ENCODE data around the gene TSR1. TPM values are rescaled to one million over a fixed set of nuclear protein-coding genes. Genes with fewer than 3 reads are reported as not detected.

The TSR1 gene
- total RNA-seq = 97.9 and 99.3 TPM in 2 replicates

DNA sequence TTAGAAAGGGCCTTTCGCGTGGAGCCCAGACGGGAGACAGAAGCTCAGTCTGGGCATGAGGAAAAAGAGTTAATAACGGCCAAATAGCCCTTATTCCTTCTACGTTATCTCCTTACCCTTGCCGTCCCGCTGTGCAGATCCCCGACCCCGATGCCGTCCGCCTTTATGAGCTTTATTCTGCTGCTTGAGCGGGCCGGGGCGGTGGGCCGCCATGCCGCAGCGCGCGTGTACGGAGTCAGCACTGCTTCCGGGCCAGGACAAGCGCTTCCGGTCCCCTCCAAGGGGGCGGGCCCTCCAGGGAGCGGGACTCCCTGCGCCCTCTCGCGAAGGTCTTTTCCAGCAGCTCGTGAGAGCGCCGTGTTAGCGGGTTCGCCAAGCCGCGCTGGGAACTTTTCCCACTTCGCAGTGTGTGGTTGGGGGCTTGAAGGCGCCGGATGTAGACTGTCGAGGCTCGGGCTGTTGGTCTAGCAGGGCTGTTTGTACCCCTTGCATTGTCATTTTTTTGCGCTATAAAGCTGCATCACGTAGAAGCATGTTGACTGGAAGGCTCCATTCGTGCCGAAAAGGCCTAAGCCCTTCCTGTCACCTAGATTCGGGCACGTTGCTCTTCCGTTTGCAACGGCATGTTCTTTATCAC is at the start of gene TSR1:
Gene TSR1, minus strand, starts transcription at position 243 of the 637 bp plus-strand sequence. Its CDS starts 30 bp downstream, at position 213.
- peak; percentile 98 for DNase-seq
- Mint-ChIP-seq H3K4me3 (no peak within 1 kb of the TSS), H3K4me1 (peaks cover 14% of the 10 kb centered on the region), H3K36me3 (ENCODE audit: low read depth) (no peaks in the 10 kb centered on the region), H3K27ac (peak within 1 kb of the TSS; percentile 96), H3K9me3 (no peaks in the 10 kb centered on the region), H3K27me3 (no peaks in the 10 kb centered on the region)
- intact Hi-C loops (cut with micrococcal nuclease) = loop anchor here (1.0 to 2.0 kb wide), 6 partner anchors 17 to 282 kb away; partner anchors contain the start of genes HIC1, METTL16 and MNT

DNA sequence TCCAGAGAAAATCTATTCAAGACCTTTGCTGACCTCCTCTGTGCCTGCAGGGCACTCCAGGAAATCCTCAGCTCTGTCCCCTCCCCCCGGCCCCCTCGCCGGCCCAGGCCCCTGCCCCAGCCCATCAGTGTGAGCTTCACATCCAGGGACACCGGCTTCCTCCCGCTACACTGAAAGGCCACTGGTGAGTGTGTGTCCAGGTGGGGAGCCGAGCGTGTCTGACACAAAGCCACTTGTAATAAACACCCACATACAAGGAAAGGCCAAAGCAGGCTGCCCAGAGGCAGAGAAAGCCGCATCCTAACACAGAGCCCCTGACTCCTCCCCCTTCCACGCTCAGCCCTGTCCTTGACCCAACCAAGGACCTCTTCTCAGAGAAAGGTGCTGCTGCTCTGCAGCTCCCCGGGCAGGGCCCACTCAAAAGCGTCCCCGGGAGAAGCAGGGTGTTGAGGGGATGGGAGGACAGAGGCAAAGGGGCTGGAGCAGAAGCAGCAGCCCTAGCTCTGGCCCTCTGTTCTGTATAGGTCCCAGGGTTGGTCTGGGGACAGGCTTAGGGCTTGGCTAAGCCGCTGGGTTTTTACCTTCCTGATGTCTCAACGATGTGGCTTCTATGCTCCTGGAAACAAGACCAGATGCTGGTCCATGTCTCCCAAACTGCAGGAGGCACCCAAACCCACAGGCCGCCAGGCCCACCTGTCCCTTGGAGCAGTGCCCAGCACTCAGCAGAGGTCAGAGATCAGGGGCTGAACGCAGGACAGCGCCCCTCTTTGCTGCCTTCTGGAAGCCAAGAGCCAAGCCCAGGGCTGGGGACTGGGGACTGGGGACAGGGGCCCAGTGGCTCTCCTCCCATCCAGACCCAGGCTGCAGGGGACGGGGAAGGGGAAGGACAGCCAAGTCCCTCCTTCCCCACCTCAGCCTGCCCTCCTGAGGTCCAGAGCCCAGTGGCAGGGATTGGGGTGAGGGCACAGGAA is 49.3 kb upstream of the TSR1 start:
- no peaks in the 10 kb centered on the region for H3K27me3 Mint-ChIP-seq
- peaks cover 18% of the 10 kb centered on the region for H3K36me3 Mint-ChIP-seq (ENCODE audit: low read depth)
- H3K9me3 Mint-ChIP-seq = no peaks in the 10 kb centered on the region
- H3K4me1 Mint-ChIP-seq = peaks cover 16% of the 10 kb centered on the region
- H3K27ac Mint-ChIP-seq = no peak overlapping the region
- intact Hi-C loops (cut with micrococcal nuclease) = no loop called here
- H3K4me3 Mint-ChIP-seq = no peak overlapping the region
- DNase-seq = no peak

DNA sequence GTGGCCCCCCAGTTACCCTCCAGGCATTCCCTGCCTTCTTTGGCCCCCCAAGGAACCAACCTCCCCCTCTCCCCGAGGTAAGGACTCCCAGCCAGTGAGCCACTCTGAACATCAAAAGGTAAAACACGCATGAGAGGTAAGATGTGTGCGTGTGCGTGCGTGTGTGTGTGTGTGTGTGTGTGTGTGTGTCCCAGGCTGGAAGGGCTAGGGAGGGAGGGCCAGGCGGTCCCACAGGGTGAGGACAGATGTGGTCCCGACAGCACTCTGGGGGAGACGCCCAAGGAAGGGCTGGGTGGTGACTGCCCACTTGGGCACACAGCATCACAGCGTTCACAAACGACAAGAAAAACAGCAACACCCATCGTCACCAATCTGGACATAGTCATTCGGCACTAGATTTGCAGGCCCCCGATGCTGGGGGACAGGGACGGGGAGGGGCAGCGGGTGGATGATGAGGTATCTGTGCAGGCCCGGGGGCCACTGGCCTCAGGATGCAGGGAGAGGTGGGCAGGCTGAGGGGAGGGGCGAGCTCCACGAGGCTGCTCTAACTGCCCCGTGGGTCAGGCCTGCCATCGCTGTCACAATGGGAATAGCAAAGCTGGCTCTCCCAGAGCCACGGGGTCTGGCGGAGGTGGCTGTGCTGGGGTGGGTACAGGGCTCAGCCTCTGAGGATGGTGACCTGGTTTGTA is 48.3 kb upstream of the TSR1 start:
- no peaks in the 10 kb centered on the region for H3K27me3 Mint-ChIP-seq
- H3K27ac Mint-ChIP-seq = no peak overlapping the region
- peaks cover 13% of the 10 kb centered on the region for H3K4me1 Mint-ChIP-seq
- no peak for DNase-seq
- peaks cover 17% of the 10 kb centered on the region for H3K36me3 Mint-ChIP-seq (ENCODE audit: low read depth)
- no peak overlapping the region for H3K4me3 Mint-ChIP-seq
- H3K9me3 Mint-ChIP-seq = no peaks in the 10 kb centered on the region
- intact Hi-C loops (cut with micrococcal nuclease) = no loop called here

DNA sequence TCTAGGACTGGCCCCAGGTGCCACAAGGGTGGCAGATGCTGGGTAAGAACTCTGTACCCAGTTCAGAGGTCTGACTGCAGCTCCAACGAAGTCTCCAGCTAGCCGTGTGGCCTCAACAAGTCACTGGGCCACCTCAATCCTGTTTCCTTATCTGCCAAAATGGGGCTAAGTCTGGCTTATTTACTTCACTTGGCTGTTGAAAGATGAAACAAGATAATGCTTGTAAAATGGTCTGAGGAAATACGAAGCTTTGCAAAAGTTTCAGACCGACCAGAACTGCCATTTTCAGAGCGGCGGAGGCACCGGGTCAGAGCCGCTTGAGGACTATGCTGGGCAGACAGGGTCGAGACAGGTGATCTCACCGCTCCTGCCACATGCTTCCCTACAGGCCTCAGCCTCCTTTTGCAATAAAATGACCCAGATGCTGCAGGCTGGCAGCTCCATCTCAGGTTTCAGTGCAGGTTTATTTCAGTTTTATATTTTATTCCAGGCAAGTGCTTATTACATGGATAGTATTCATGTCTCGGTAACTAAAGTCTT is 47.4 kb upstream of the TSR1 start:
- Mint-ChIP-seq H3K27ac (no peak overlapping the region), H3K36me3 (ENCODE audit: low read depth) (peaks cover 16% of the 10 kb centered on the region), H3K9me3 (no peaks in the 10 kb centered on the region), H3K4me3 (no peak overlapping the region), H3K4me1 (peaks cover 9% of the 10 kb centered on the region), H3K27me3 (no peaks in the 10 kb centered on the region)
- no peak for DNase-seq
- intact Hi-C loops (cut with micrococcal nuclease) = no loop called here

DNA sequence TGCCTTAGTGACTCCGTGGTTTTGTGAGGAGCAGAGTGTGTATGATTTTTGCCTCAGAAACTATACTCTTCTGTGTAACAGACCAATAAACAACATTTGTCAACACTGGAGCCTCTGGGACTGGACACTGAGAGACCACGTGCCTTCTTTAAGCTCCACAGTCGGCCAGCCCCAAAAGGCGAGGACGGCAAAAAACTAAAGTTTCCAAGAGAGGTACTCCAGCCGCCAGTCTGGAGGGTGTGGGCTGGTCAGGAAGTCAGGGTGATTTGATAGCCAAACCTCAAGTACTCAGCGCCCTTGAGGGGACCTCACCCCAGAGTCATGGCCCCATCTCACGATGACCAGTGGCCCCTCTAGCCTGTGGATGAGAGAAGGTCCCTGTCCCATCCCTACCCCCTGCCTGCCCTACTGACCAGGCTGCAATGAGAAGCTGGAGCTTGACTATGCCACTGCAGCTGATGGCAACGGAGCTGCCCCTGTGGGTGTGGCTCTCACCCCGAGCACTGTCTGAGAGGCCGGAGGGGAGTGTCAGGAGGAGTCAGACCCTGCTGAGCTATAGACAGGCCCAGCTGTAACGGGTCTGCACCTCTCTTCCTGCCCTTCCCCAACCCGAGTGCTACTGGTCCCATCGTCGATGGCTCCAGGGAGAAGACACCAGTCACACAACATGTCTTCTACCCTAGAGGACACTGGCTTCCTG is 44.8 kb upstream of the TSR1 start:
- Mint-ChIP-seq H3K36me3 (ENCODE audit: low read depth) (peaks cover 9% of the 10 kb centered on the region), H3K9me3 (no peaks in the 10 kb centered on the region), H3K27me3 (no peaks in the 10 kb centered on the region), H3K4me3 (no peak overlapping the region), H3K27ac (peak overlapping the region; percentile 48), H3K4me1 (peaks cover 3% of the 10 kb centered on the region)
- intact Hi-C loops (cut with micrococcal nuclease) = no loop called here
- no peak for DNase-seq

- Mint-ChIP-seq H3K4me3 (no peak overlapping the region), H3K9me3 (no peaks in the 10 kb centered on the region), H3K27ac (no peak overlapping the region), H3K4me1 (peaks cover 3% of the 10 kb centered on the region), H3K36me3 (ENCODE audit: low read depth) (peaks cover 11% of the 10 kb centered on the region), H3K27me3 (no peaks in the 10 kb centered on the region)
- no peak for DNase-seq
- intact Hi-C loops (cut with micrococcal nuclease) = no loop called here
Observed at GRCh38 chr17:2380226-2380922, 44.1 kb upstream of the TSR1 start.

DNA sequence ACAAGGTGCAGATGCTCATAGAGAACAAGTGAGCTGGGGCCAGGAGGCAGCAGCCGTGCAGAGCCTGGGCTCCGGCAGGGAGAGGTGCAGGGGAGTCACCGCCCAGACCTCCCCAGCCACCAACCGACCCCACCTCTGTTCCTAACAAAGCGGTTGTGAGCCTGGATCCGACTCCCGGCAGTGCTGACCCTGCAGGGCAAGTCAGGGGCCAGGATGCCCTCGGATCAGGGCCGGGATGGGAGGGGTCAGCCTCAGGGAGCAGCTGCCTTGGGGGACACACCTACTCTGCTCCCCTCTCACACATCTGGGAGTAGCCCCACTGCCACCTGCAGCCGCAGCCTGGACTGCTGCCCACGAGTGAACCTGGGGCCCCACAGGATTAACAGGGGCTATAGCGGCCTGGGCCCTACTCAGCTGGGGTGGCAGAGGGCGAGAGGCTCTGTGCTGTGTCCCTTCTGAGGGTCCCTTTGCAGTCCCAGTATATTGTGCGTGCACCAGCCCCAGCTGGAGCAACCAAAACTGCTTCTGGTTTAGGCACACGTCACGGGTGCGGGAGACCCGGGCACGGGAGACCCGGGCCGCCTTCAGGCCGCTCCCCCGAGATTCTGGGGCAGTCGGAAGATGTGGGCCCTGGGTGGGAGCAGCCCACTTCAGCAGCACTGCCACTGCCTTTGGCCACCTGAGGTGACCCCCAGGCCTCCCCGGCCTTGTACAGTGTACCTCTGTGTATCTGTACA is 43.4 kb upstream of the TSR1 start:
- DNase-seq = no peak
- peaks cover 11% of the 10 kb centered on the region for H3K36me3 Mint-ChIP-seq (ENCODE audit: low read depth)
- no peak overlapping the region for H3K27ac Mint-ChIP-seq
- intact Hi-C loops (cut with micrococcal nuclease) = no loop called here
- no peaks in the 10 kb centered on the region for H3K9me3 Mint-ChIP-seq
- no peaks in the 10 kb centered on the region for H3K27me3 Mint-ChIP-seq
- H3K4me1 Mint-ChIP-seq = peaks cover 3% of the 10 kb centered on the region
- no peak overlapping the region for H3K4me3 Mint-ChIP-seq

DNA sequence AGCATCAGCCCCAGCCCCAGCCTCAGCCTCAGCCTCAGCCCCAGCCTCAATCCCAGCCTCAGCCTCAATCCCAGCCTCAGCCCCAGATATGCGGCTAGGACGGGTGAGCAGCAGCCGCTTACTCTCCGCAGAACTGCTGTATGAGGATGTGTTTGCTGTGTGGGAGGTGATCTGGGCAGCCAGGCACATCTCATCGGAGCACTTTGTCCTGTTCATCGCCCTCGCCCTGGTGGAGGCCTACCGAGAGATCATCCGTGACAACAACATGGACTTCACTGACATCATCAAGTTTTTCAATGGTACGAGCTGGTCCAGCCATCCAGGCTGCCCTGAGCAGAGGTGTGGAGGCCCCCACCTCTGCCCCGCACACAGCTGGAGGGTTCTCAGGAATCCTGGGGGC is 42.6 kb upstream of the TSR1 start:
- Mint-ChIP-seq H3K4me3 (no peak overlapping the region), H3K27me3 (no peaks in the 10 kb centered on the region), H3K9me3 (no peaks in the 10 kb centered on the region), H3K27ac (no peak overlapping the region), H3K4me1 (peaks cover 3% of the 10 kb centered on the region), H3K36me3 (ENCODE audit: low read depth) (peaks cover 11% of the 10 kb centered on the region)
- DNase-seq = no peak
- intact Hi-C loops (cut with micrococcal nuclease) = no loop called here

GRCh38 chr17:2377659-2378058 is 41.4 kb upstream of the TSR1 start:
- H3K9me3 Mint-ChIP-seq = no peaks in the 10 kb centered on the region
- peaks cover 11% of the 10 kb centered on the region for H3K36me3 Mint-ChIP-seq (ENCODE audit: low read depth)
- H3K4me3 Mint-ChIP-seq = no peak overlapping the region
- H3K4me1 Mint-ChIP-seq = no peaks in the 10 kb centered on the region
- no peak overlapping the region for H3K27ac Mint-ChIP-seq
- intact Hi-C loops (cut with micrococcal nuclease) = no loop called here
- no peak for DNase-seq
- no peaks in the 10 kb centered on the region for H3K27me3 Mint-ChIP-seq

- no peaks in the 10 kb centered on the region for H3K27me3 Mint-ChIP-seq
- no peak overlapping the region for H3K4me3 Mint-ChIP-seq
- intact Hi-C loops (cut with micrococcal nuclease) = no loop called here
- H3K4me1 Mint-ChIP-seq = no peaks in the 10 kb centered on the region
- no peak for DNase-seq
- no peaks in the 10 kb centered on the region for H3K9me3 Mint-ChIP-seq
- H3K27ac Mint-ChIP-seq = no peak overlapping the region
- peaks cover 9% of the 10 kb centered on the region for H3K36me3 Mint-ChIP-seq (ENCODE audit: low read depth)
Observed at GRCh38 chr17:2376107-2376506, 39.9 kb upstream of the TSR1 start.

- intact Hi-C loops (cut with micrococcal nuclease) = no loop called here
- Mint-ChIP-seq H3K4me3 (no peak overlapping the region), H3K9me3 (no peaks in the 10 kb centered on the region), H3K4me1 (no peaks in the 10 kb centered on the region), H3K36me3 (ENCODE audit: low read depth) (peaks cover 9% of the 10 kb centered on the region), H3K27ac (no peak overlapping the region), H3K27me3 (no peaks in the 10 kb centered on the region)
- DNase-seq = no peak
Observed at GRCh38 chr17:2375406-2375805, 39.1 kb upstream of the TSR1 start.

DNA sequence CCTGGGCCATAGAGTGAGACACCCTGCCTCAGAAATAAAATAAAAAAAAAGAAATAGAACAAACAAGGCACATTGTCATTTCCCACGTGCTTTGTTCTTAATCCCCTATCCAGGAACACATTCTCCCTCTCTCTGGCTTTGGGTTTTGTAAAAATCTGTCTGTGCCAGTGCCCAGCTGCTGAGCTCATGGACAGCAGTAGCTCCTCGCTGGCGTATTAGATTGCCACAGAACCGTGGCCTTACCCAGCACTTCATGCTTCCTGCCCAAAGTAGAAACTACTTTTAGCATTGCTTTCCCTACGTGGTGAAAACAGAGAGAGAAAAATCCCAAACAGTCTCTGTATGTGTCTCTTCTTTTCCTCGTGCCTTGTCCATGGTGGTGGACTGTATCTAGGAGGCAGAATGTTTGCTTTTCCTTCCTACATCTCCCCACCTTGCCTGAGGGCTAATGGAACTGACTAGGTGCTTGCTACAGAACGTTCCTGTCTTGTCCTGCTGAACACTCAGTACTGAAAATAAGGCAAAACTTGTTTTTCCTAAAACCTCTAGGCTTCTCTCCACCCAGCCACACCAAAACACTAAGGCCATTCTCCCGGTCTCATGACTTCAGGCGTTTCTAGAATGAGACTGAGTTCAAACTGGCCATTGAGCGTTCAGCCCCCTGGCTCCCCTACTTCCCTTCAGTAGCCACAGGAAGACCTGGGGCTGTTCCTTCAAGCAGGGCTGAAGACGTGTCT is 38.5 kb upstream of the TSR1 start:
- intact Hi-C loops (cut with micrococcal nuclease) = no loop called here
- H3K36me3 Mint-ChIP-seq (ENCODE audit: low read depth) = peaks cover 10% of the 10 kb centered on the region
- H3K4me1 Mint-ChIP-seq = no peaks in the 10 kb centered on the region
- H3K9me3 Mint-ChIP-seq = no peaks in the 10 kb centered on the region
- H3K4me3 Mint-ChIP-seq = no peak overlapping the region
- peak overlapping the region; percentile 20 for H3K27ac Mint-ChIP-seq
- H3K27me3 Mint-ChIP-seq = no peaks in the 10 kb centered on the region
- DNase-seq = no peak
